GM21447 (cell line): ENCODE data around the gene SALL2.
"Not testable (repeated sequence)": the region's sequence is repeated elsewhere in the genome, so short reads cannot be mapped to it uniquely, and the experiment has no call there.

Source experiments
- ATAC-seq: cut with Tn5 transposase; IDR thresholded peaks from one replicate; pipeline ENCODE4 v1.9.1; 2021; ENCODE audit not compliant: unreplicated experiment

Gene SALL2

DNA sequence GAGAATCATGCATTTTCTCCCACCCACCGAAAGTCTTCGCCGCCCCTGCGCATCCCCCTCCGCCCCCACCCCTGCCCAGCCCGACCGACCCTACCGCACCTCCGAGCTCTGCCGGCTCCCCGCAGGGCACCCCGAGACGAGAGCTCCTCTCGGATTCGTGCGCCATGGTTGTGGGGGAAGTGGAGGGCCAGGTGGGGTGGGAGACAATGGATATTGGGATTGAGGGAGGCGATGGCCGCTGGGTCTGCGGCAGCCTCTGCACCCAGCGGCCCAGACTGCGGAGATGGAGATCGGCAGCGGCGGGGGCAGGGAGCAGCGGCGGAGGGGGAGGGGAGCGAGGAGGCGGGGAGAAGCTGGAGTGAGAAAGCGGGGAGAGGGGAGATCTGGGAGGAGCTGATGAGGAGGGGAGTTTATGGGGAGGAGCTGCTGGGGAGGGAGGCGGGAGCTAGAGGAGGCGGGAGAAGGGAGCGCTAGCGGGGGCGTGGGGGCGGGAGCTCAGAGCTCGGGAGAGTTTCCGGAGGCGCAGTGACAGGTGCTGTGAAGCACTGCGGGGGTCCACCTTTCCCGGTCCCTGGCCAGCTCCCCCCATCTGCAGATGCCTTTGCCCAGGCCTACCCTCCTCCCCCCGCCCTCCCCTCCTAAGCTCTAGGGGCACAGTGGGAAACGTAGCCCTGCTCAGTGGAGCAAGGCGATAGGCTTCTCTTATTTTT lies at the start of gene SALL2:
SALL2 (minus strand) TSS at position 385 of the 710 bp plus-strand sequence; CDS start at position 166, 219 bp downstream.
- ATAC-seq, result peak; percentile 59

DNA sequence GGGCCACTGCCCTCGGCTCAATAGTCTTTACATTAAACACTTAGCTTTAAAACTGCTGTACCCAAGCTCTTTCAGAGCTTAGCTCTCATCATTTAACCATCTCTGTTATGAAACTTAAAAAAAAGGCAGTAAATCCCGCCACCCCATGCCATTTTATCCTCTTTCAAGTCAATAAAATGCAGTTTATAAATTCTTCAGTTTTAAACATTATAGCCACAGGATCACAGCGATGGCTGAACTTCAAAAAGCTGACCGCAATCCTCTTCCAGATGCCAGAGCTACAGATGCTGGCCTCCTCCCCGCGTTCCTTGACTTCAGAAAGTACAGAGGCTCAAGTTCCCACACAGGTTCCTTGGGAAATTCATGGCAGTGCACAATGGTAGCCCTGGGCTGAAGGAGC lies 49.5 kb upstream of the SALL2 start:
- ATAC-seq, result no peak

DNA sequence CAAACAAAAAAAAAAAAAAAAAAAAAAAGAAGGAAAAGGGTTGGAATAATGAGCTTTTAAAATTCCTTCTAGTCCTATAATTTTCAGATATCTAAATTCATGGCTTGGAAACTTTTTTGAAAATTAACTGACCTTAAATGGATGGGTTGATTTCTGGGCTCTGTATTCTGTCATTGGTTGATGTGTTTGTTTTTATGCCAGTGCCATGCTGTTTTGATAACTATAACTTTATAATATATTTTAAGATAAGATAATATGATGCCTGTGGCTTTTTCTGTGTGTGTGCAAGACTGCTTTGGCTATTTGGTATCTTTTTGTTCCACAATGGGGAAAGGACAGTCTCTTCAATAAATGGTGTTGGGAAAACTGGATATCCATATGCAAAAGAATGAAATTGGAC lies 46.5 kb upstream of the SALL2 start:
- no peak for ATAC-seq

DNA sequence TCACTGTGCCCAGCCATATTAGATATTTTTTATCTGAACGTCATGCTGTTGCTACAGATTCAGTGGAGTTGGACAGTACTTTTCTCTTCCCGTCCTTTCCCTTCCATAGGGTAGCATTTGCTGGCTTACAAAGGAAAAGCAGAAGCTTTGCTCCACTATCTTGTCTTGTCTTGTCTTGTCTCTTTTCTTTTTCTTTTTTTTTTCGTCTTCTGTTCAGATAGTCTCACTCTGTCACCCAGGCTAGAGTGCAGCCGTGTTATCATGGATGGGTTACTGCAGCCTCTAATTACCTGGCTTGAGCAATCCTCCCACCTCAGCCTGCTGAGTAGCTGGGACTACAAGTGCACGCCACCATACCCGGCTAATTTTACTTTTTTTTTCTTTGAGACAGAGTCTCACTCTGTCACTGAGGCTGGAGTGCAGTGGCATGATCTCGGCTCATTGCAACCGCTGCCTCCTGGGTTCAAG lies 32.6 kb upstream of the SALL2 start:
- no peak for ATAC-seq

DNA sequence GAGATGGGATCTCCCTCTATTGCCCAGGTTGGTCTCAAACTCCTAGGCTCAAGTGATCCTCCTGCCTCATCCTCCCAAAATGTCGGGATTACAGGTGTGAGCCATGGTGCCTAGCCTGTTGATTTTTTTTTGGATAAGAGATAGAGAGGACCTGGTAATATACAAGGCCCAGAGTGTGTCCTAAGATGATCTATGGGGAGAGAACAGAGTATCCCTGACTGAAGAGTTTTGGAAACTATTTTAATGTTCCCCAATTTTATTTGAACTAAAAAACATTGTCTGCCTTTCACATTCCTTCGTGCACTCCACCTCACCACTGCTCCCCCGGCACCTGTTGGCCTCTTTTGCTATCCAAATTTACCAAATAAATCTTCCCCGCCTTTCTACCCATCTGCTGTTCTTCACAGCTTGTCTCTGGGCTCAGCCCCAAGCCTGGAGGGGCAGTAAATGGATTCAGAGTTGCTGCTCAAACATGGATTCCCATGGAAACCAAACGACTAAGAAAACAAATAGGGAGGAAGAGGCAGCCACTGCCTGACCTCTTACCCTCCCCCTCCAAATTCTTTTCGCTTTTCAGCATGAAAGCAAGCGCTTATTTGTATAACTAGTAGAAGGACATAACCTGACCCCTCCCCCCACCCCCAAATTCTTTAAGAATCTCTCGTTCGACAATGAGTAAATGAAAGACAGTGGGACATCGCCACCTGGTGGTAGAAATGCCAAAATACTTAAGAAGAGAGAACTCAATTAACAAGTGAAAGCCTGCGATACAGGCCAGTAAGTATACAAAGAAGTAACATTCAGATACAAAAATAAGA lies 31.1 kb upstream of the SALL2 start:
- ATAC-seq, result no peak

DNA sequence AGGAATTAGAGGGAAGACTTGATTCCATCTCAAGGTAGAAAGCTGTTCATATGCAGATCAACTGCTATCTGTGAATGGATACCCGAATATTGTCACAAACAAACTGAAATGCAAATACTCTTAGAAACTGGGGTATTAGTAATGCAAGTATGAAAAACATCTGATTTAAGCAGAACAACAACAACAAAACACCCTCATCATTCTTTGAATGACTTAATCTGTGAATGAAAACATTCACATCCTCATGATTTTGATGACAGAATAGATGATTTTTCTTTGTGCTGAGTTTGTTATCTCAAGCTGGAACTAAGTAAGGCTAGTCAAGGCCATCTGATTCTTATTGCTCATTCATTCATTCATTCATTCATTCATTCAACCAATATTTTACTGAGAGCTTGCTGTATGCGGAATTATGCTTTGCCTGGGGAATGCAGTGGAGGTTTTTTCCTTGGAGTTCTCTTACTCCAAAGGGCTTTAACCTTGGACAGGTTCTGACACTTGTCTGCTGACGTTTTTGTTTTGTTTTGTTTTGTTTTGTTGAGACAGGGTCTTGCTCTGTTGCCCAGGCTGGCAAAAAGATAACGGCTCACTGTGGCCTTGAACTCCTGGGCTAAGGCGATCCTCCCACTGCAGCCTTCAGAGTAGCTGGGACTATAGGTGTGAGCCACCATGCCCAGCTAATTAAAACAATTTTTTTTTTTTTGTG lies 30.4 kb upstream of the SALL2 start:
- no peak for ATAC-seq

DNA sequence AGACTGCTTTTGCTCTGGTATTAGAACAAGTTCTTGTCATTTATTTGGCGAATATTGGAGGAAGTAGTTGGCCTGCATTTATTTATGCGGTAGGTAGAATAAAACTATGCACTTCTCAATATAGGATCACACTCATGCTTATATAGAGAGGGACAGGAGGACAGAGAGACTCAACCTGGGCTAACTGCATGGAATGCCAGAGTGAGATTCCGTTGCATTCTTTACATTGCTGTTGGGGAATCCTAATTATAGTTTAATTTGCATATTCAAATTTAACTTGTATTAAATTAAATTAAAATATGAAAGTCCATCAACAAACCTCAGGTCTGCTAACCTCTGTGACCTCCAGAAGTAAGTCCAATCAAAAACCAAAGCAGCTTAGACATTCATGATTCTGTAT lies 27.1 kb upstream of the SALL2 start:
- ATAC-seq, result no peak

DNA sequence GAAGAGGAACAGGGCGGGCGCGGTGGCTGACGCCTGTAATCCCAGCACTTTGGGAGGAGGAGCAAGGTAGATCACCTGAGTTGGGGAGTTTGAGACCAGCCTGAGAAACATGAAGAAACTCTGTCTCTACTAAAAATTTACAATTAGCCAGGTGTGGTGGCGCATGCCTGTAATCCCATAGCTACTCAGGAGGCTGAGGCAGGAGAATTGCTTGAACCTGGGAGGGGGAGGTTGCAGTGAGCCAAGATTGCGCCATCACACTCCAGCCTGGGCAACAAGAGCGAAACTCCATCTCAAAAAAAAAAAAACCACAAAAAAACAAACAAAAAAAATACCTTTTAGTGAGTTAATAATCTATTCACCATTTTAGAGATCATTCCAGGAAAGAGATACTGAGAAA lies 18.4 kb upstream of the SALL2 start:
- ATAC-seq, result not testable (repeated sequence)

DNA sequence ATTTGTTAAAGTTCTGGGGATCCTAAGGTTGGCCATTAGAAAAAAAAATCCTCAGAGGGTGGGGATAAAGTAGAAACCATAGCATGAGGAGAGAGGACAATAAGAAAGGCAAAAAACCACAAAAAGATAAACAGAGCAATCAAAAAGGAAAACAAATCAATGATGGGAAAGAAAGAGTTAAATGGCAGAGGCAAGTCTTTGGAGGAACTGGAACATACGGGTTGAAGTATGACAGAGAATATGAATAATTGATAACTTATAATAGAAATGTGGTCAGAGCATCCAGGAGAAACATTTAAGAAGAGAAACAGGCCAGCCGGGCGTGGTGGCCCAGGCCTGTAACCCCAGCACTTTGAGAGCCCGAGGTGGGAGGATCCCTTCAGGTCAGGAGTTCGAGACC lies 17.8 kb upstream of the SALL2 start:
- ATAC-seq, result no peak

DNA sequence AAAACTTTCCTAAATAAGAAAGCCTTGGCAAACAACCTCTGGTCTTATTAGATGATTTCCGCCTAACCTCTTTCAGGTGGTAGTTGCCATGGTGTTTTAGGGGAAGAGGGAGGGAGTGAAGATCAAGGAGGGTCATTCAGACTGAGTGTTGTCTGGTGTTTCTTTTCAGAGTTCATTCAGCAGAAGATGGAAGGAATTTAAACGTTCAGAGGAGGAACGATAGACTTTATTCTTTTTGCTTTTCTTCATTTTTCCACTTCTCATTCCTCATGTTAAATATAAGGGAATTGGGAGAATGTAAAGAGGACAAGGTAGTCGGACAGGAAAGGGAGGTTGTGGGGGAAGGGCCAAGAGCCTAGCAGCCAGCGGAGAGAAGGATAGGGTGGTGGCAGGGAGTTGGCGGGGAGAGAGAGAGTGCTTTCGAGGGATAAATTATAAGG lies 17.4 kb upstream of the SALL2 start:
- no peak for ATAC-seq

DNA sequence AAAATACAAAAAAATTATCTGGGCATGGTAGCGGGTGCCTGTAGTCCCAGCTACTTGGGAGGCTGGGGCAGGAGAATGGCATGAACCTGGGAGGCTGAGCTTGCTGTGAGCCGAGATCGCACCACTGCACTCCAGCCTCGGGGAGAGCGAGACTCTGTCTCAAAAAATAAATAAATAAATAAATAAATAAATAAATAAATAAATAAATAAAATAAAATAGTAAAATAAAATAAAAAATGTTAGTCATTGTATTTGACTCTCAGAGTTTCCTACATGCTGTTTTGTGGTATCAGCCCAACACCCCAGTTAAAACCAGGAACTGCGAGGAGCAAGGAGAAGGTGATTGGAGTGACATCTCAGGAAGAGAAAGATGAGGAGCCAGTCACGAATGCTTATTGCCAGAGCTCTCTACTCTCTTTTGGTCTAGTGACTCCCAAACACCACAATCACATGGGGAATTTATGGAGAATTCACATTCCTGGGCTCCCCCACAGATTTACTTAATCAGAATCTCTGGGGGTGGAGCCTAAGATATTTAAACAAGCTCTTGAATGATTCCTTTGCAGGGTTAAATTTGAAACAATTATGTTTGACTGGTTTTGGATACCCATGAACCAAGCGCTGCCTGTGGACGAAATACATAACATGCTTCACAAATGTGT lies 15.4 kb upstream of the SALL2 start:
- no peak for ATAC-seq

DNA sequence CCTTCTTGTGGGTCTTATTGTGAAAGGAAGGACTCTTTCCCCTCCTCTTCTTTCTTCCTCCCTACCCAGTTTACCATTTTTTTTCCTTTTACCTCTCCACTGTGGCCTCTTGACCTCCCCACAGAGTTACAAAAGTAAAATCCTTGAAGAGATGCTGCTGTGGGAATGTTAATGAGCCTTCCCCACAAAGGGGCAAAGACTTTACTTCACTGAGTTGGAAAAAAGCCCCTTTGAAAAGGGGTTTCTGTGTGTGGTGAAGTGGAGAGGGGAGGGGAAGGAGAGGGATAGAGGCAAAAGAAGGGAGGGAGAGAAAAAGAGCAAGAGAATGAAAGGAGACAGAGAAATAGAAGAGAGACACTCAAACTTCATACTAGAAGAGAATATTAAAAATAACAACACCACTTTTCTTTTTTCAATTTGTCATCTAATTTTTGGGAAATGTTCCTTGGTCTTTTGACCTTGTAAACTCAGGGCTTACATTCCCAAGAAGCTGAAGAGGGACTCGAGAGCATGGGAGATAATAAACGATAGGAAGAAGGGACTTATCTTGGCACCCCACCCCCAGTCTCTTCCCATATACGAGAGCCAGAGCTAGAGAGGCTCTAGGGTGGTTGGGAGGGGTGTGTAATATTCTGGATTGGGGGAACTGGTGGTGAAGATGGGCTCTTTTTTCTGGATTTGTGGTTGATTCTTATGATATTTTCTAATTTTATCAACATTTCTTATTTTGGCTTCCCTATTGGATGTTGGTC lies 13.2 kb upstream of the SALL2 start:
- ATAC-seq, result no peak

DNA sequence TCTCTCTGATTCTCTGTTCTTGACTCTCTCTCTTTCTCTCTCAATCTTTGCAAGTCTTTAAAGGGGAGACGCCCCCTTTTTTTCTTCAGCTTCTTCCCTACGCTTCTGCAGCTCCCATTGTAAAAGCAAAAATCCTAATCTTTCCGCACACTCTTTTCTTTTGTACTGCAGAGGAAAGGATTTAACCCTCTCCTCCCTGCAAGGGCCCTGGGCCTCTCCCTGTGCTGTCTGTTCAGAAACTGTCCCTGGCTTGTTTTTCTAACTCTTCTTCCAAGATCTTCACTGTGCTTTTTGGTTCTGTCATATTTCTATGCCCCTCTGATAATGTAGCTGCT lies 10.9 kb upstream of the SALL2 start:
- no peak for ATAC-seq

DNA sequence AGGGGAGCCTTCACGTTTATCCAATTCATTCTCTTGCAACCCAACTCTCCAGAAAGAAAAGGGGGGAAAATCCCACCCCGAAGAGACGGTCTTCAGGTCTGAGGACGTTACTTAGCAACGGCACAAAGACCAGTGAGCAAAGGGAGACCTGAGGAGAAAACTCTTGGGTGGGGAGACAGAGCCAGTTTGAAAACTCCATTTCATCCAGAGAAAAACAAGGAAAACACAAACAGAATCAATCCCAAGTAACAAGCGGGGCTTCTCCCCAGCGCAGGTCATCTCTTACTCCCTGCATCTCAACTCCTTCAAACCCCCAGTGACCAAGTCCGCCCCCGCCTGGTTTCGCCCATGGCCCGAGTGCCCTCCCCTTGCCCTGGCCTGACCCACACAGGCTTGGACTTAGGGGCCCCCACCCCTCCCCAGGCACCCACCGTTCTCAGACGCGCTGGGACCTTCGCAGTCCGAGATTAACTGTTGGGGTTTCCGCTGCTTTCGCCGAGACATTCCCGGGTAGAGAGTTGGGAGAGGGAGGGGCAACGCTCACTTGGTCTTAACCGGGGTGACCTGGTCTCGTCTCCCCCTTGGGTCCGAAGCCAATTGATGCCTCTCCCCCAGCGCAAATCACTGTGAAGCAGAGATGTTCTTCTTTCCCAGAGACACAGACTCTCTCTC lies 10.4 kb upstream of the SALL2 start:
- no peak for ATAC-seq

DNA sequence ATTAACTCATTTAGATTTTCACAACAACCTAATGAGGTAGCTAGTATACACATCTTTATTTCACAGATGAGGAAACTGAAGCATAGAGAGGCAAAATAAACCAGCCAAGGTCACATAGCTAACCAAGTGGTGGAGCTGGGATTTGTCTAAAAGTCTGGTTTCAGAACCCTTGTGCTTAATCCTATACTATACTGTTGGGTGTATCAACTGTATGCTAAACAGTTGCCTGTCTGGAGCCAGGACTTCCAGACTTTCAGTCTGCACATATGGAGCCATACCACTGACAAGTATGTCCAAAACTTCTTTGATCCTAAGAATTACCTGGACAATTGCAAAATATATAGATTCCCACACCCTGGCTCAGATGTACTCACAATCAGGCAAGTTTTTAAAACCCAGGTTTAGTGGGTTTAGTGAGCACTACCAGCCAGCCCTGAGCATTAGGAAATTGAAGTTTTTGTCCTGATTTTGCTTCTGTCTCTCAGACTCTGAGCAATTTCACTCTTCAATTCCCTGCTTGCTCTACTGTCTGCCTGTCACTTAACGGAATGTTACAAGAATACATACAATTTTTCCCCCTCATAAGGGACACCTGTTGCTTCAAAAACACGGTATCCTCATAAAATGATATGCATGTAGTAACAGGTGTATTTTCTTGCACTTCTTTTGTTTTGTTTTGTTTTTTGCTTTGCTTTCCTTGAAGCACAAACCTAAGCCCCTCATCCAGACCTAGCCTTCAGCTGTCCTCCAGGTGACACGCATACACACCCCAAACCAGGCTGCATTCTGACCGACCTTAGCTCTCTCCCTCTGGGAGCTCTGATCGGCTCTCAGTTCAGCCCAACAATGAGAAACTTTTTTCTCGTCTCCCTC lies 9.6 kb upstream of the SALL2 start:
- ATAC-seq, result no peak

DNA sequence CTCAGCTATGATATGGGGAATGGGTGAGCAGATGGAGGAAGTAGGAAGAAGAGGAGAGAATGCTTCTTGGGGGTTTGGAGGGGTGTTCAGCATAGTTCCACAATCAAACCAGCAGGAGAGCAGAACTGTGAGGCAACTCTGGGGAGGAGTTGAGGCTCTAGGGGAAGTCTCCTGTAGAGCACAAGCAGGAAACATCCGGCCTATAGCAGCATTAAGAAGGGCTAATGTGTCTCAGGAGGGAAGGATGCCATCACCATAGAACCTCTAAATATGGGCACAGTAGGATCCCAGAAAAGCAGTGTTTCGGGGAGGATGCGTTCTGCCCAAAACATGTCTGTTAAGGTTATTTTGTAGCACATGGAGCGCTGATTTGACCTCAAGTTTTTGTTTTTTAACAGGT lies 8.4 kb upstream of the SALL2 start:
- no peak for ATAC-seq

DNA sequence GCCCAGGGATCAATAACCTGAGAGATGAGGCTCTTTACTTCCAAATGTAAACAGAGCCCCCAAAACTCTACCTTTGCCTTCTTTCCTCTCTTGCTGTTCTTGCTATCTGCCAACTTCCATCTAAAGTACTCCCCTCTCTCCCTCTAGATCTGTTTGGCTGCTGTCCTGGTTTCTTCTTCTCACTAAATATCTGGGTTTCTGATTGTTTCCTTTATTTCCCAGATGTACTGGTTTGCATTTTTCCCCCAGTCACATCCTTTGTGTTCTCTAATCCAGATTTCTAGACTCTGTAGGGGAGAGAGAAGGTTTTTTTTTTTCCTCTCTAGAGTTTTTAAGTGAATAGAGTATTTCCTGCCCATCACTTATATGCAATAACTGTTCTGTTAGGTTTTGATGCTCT lies 7.1 kb upstream of the SALL2 start:
- ATAC-seq, result no peak

DNA sequence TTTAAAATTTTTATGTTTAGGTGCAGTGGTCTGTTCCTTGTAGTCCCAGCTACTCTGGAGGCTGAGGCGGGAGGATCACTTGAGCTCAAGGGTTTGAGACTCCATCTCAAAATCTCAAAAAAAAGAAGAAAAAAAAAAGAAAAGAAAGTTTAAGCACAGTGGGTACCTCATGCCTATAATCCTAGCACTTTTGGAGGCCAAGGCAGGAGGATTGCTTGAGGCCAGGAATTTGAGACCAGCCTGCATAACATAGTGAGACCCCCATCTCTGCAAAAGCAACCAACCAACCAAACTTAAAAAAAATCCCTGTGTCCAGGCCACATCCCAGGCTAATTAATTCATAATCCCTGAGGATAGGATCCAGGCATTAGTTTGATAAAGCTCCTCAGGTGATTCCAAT lies 3.4 kb upstream of the SALL2 start:
- no peak for ATAC-seq
